ENCODE measurements around the gene SORCS2. TPM values are rescaled to one million over a fixed set of nuclear protein-coding genes. Genes with fewer than 3 reads are reported as not detected.

SORCS2 gene
- total RNA-seq, 1 donor from 2014 or later, result 5.2 TPM

DNA sequence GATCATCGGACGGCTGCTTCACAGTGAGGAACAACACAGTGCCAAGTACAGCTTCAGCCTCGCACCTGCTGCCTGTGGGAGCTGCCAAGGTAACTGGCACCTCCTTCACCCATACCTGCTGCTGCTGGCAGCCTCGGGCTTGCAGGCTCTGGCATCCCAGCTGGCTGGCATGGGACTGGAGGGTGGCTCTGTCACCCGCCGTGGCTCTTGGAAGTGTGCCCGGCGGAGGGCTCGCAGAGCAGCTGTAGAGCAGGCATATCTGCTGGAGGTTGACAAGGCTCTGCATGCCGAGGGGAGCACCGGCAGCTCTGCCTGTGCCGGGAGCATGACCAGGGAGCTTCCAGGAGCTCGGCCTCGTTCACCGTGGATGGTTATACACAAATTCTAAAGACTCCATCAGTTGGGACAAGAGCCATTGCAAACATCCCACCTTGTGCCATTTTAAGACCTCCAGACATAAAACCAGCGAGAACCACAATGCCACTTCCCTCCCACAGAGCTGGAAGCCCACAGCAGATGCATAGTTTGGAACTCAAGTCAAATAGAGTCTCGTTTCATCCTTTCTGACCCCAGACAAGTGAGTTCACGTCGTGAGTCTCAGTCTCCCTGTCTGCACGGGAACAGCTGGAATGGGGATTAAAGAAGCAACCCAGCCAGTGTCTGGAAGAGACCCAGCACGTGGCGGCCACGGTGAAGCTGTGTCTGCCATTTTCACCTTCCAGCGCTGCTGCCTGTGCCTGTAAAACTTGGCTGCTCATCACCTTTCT lies 326.7 kb downstream of the SORCS2 start:
- H3K36me3 Mint-ChIP-seq, result no peaks in the 10 kb centered on the region
- TF ChIP-seq, protein P1, sequence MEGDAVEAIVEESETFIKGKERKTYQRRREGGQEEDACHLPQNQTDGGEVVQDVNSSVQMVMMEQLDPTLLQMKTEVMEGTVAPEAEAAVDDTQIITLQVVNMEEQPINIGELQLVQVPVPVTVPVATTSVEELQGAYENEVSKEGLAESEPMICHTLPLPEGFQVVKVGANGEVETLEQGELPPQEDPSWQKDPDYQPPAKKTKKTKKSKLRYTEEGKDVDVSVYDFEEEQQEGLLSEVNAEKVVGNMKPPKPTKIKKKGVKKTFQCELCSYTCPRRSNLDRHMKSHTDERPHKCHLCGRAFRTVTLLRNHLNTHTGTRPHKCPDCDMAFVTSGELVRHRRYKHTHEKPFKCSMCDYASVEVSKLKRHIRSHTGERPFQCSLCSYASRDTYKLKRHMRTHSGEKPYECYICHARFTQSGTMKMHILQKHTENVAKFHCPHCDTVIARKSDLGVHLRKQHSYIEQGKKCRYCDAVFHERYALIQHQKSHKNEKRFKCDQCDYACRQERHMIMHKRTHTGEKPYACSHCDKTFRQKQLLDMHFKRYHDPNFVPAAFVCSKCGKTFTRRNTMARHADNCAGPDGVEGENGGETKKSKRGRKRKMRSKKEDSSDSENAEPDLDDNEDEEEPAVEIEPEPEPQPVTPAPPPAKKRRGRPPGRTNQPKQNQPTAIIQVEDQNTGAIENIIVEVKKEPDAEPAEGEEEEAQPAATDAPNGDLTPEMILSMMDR (IDR thresholded peaks at IDR 0.05), result no peak
- no peak for TF ChIP-seq EZH2 (IDR thresholded peaks at IDR 0.05)
- TF ChIP-seq EZH2phosphoT487 (IDR thresholded peaks at IDR 0.05), result no peak
- Histone ChIP-seq H3K9ac (no peak overlapping the region), H3K27ac (no peak overlapping the region), H3K36me3 (no peaks in the 10 kb centered on the region), H3F3A (ENCODE audit: low read depth) (no peaks in the 10 kb centered on the region), H3K4me2 (no peak overlapping the region), H3K79me2 (ENCODE audit: low read depth) (no peaks in the 10 kb centered on the region), H3K4me1 (peaks cover 21% of the 10 kb centered on the region), H3K27me3 (no peaks in the 10 kb centered on the region), H4K20me1 (ENCODE audit: low read depth) (no peaks in the 10 kb centered on the region), H2AFZ (replicated peaks) (no peak overlapping the region), H3K9me3 (ENCODE audit: low read depth) (no peaks in the 10 kb centered on the region), H3K4me3 (no peak overlapping the region)
- DNase-seq (ENCODE audit: low spot score), result no peak
- no peaks in the 10 kb centered on the region for H3K9me3 Mint-ChIP-seq
- H3K27ac Mint-ChIP-seq, result peak overlapping the region; percentile 63
- H3K4me3 Mint-ChIP-seq, result no peak overlapping the region
- H3K27me3 Mint-ChIP-seq (ENCODE audit: insufficient read depth, low read depth), result peaks cover 4% of the 10 kb centered on the region
- peaks cover 40% of the 10 kb centered on the region for H3K4me1 Mint-ChIP-seq

DNA sequence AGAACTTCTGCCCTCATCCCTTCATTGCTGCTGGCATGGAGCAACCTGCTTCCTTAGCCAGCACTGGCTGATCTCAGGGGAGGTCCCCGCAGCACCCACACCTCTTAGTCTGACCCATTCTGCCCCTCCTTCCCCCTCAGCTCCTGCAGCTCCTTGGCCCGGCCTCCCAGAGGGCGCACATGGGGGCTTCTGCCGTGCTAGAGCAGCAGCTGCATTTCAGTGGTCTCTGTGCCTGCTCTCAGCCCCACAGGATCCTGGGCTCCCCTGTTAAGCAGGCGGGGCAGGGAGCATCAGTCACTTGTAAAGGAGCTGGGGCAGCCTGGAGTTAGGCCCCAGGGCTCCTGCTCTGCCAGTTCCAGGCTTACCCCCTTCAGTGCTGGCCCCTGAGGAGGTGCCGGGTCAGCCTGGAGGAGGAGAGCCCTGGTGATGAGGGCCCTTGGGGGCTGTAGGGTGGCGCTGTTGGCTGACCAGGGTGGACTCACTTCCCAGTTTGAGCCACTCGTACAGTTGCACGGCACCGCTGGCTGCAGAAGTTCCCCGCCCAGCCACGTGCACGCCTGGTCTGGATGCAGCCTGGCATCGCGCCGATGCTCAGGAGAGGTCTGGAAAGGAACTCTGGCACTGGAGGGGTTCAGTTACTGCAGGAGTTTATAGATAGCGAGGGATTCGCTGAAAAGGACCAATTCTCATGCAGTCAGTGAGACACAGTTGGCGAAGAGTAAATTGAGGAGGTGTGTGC lies 327.5 kb downstream of the SORCS2 start:
- Mint-ChIP-seq H3K36me3 (no peaks in the 10 kb centered on the region), H3K27ac (peak overlapping the region; percentile 63), H3K4me3 (no peak overlapping the region), H3K27me3 (ENCODE audit: insufficient read depth, low read depth) (peaks cover 2% of the 10 kb centered on the region), H3K4me1 (peaks cover 36% of the 10 kb centered on the region), H3K9me3 (no peaks in the 10 kb centered on the region)
- no peaks in the 10 kb centered on the region for H3F3A ChIP-seq (ENCODE audit: low read depth)
- no peak overlapping the region for H3K27ac ChIP-seq
- DNase-seq (ENCODE audit: low spot score), result peak; percentile 32
- peaks cover 21% of the 10 kb centered on the region for H3K4me1 ChIP-seq
- H3K9me3 ChIP-seq (ENCODE audit: low read depth), result no peaks in the 10 kb centered on the region
- H4K20me1 ChIP-seq (ENCODE audit: low read depth), result no peaks in the 10 kb centered on the region
- no peak overlapping the region for H3K4me3 ChIP-seq
- no peaks in the 10 kb centered on the region for H3K79me2 ChIP-seq (ENCODE audit: low read depth)
- no peaks in the 10 kb centered on the region for H3K36me3 ChIP-seq
- H3K27me3 ChIP-seq, result no peaks in the 10 kb centered on the region
- no peak overlapping the region for H3K9ac ChIP-seq
- TF ChIP-seq EZH2 (IDR thresholded peaks at IDR 0.05), result no peak
- TF ChIP-seq, protein P1 (IDR thresholded peaks at IDR 0.05), result no peak
- TF ChIP-seq EZH2phosphoT487 (IDR thresholded peaks at IDR 0.05), result no peak
- H3K4me2 ChIP-seq, result no peak overlapping the region
- no peak overlapping the region for H2AFZ ChIP-seq (replicated peaks)

DNA sequence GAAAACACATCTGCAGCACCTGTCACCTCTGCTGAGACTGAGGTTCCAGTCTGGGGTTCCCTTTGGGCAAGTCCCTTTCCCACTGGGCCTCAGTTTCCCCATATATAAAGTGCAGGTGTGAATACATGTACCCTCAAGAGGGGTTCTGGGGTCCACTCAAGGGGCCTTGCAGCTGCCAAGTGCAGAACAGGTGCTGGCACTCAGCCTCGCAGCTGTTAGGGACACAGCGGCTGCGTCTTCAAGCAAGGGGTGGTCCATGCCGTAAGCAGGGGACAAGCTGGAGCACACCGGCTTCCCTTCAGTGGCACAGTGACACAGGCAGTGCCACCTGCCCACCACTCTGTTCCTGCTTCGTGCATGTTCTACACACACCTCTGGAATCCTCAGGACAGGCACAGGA lies 329.3 kb downstream of the SORCS2 start:
- H3K36me3 Mint-ChIP-seq, result no peaks in the 10 kb centered on the region
- no peak overlapping the region for H3K4me3 Mint-ChIP-seq
- TF ChIP-seq EZH2phosphoT487 (IDR thresholded peaks at IDR 0.05), result no peak
- TF ChIP-seq EZH2 (IDR thresholded peaks at IDR 0.05), result no peak
- TF ChIP-seq, protein P1 (IDR thresholded peaks at IDR 0.05), result no peak

More for the DNA sequence above, 329.3 kb downstream of the SORCS2 start:
- Mint-ChIP-seq H3K4me1 (peaks cover 35% of the 10 kb centered on the region), H3K27ac (peak overlapping the region; percentile 46), H3K27me3 (ENCODE audit: insufficient read depth, low read depth) (peaks cover 6% of the 10 kb centered on the region), H3K9me3 (no peaks in the 10 kb centered on the region)
- Histone ChIP-seq H3K36me3 (no peaks in the 10 kb centered on the region), H3F3A (ENCODE audit: low read depth) (no peaks in the 10 kb centered on the region), H3K4me1 (peaks cover 14% of the 10 kb centered on the region), H3K79me2 (ENCODE audit: low read depth) (no peaks in the 10 kb centered on the region), H3K27ac (no peak overlapping the region), H2AFZ (replicated peaks) (no peak overlapping the region), H3K4me2 (no peak overlapping the region), H3K4me3 (no peak overlapping the region), H3K9me3 (ENCODE audit: low read depth) (no peaks in the 10 kb centered on the region), H3K27me3 (no peaks in the 10 kb centered on the region), H3K9ac (no peak overlapping the region), H4K20me1 (ENCODE audit: low read depth) (no peaks in the 10 kb centered on the region)
- no peak for DNase-seq (ENCODE audit: low spot score)

Data from neural progenitor cell (in vitro differentiated cells).